IMR-90 (cell line): Measurements from ENCODE around the gene HPSE2. TPM values are rescaled to one million over a fixed set of nuclear protein-coding genes. Genes with fewer than 3 reads are reported as not detected.

ENCODE experiments used
- ATAC-seq: fragments of 200-7000 bp; cut with Tn5 transposase; 2 replicates; pipeline ENCODE4 v1.9.1; 2020; ENCODE audit warnings: low read depth, mild to moderate bottlenecking, moderate library complexity
- BruUV-seq: library from RNA; stranded (reverse); fragments of 400-500 nt; replicated peaks from 2 replicates; lab custom pipeline; 2021; lab: Mats Ljungman, UMichigan
- CTCF ChIA-PET: fragments of 300-600 bp; formaldehyde crosslinking; extraction: SDS; loops from one replicate; lab custom pipeline; 2021; ENCODE audit warnings: antibody characterized with exemption; lab: Yijun Ruan, JAX
- POLR2A ChIA-PET: fragments of 300-600 bp; sonication (Branson Sonifier 250); formaldehyde crosslinking; loops from one replicate; lab custom pipeline; 2022; ENCODE audit warnings: antibody characterized with exemption; ENCODE audit not compliant: unreplicated experiment; lab: Charles Lee
- DNase-seq: peaks from one replicate; pipeline ENCODE4 v3.0.0; 2013
- H2AFZ ChIP-seq: replicated peaks from 2 replicates; pipeline ENCODE3; 2013; ENCODE audit warnings: low read length, mild to moderate bottlenecking; ENCODE audit not compliant: poor library complexity
- H2AK5ac ChIP-seq: 2 replicates; pipeline ENCODE4 v1.6.1; 2013; ENCODE audit warnings: low read depth, low read length, inconsistent platforms
- H2AK9ac ChIP-seq: replicated peaks from 2 replicates; pipeline ENCODE3; 2013; ENCODE audit warnings: mild to moderate bottlenecking, low read depth, low read length, moderate library complexity; ENCODE audit not compliant: poor library complexity
- H2BK120ac ChIP-seq: 2 replicates; pipeline ENCODE4 v1.6.1; 2013; ENCODE audit warnings: low read depth, low read length, inconsistent platforms
- H2BK15ac ChIP-seq: 3 replicates; pipeline ENCODE4 v1.6.1; 2013; ENCODE audit warnings: low read depth, low read length, inconsistent platforms
- H2BK20ac ChIP-seq: 2 replicates; pipeline ENCODE4 v1.6.1; 2013; ENCODE audit warnings: low read depth, mild to moderate bottlenecking, inconsistent platforms, low read length, moderate library complexity
- H2BK5ac ChIP-seq: 2 replicates; pipeline ENCODE4 v1.6.1; 2013; ENCODE audit warnings: mild to moderate bottlenecking, low read depth, low read length, inconsistent platforms; ENCODE audit not compliant: poor library complexity, severe bottlenecking
- H3K14ac ChIP-seq: replicated peaks from 2 replicates; pipeline ENCODE4 v1.6.1; 2013; ENCODE audit warnings: low read depth, low read length, inconsistent platforms
- H3K18ac ChIP-seq: 2 replicates; pipeline ENCODE4 v1.6.1; 2013; ENCODE audit warnings: low read depth, low read length, control low read depth
- H3K23ac ChIP-seq: 2 replicates; pipeline ENCODE4 v1.6.1; 2013; ENCODE audit warnings: low read depth, low read length, inconsistent platforms
- H3K27ac ChIP-seq: 2 replicates; pipeline ENCODE4 v1.5.1; 2013; ENCODE audit warnings: mild to moderate bottlenecking, control low read depth, low read length; ENCODE audit not compliant: insufficient read depth
- H3K27me3 ChIP-seq: 2 replicates; pipeline ENCODE4 v1.6.1; 2013; ENCODE audit warnings: low read length; ENCODE audit not compliant: control insufficient read depth, insufficient read depth
- H3K36me3 ChIP-seq: 2 replicates; pipeline ENCODE4 v1.6.1; 2013; ENCODE audit warnings: low read length, mixed read lengths; ENCODE audit not compliant: control insufficient read depth, insufficient read depth
- H3K4ac ChIP-seq: 2 replicates; pipeline ENCODE4 v1.6.1; 2013; ENCODE audit warnings: low read depth, low read length, inconsistent platforms
- H3K4me1 ChIP-seq: 2 replicates; pipeline ENCODE4 v1.6.1; 2013; ENCODE audit warnings: low read length, mixed read lengths; ENCODE audit not compliant: control insufficient read depth, insufficient read depth
- H3K4me2 ChIP-seq: 2 replicates; pipeline ENCODE4 v1.6.1; 2013; ENCODE audit warnings: low read depth, mild to moderate bottlenecking, control low read depth, low read length, moderate library complexity
- H3K4me3 ChIP-seq: 2 replicates; pipeline ENCODE4 v1.5.1; 2013; ENCODE audit warnings: low read depth, mild to moderate bottlenecking, control low read depth, low read length, moderate library complexity; ENCODE audit not compliant: insufficient read depth
- H3K56ac ChIP-seq: 2 replicates; pipeline ENCODE4 v1.6.1; 2013; ENCODE audit warnings: low read length, inconsistent platforms; ENCODE audit not compliant: insufficient read depth; ENCODE audit errors: extremely low read depth
- H3K79me1 ChIP-seq, 2 experiments: 2 replicates each; pipeline ENCODE4 v1.6.1; 2013; ENCODE audit warnings: low read length in 2 of 2, inconsistent platforms in 1 of 2, low read depth in 1 of 2
- H3K9ac ChIP-seq: 2 replicates; pipeline ENCODE4 v1.6.1; 2013; ENCODE audit warnings: low read depth, low read length, control low read depth
- H3K9me1 ChIP-seq: 2 replicates; pipeline ENCODE4 v1.6.1; 2013; ENCODE audit warnings: low read length, inconsistent platforms; ENCODE audit not compliant: insufficient read depth
- H3K9me3 ChIP-seq: 2 replicates; pipeline ENCODE4 v1.6.1; 2013; ENCODE audit warnings: low read length; ENCODE audit not compliant: control insufficient read depth, insufficient read depth
- H4K20me1 ChIP-seq: 2 replicates; pipeline ENCODE4 v1.6.1; 2013; ENCODE audit warnings: low read length, inconsistent platforms; ENCODE audit not compliant: insufficient read depth
- H4K5ac ChIP-seq: 2 replicates; pipeline ENCODE4 v1.6.1; 2013; ENCODE audit warnings: mild to moderate bottlenecking, low read depth, low read length, control low read depth
- H4K8ac ChIP-seq, 2 experiments: 2 replicates each; pipeline ENCODE4 v1.6.1; 2013; ENCODE audit warnings: low read depth in 2 of 2, low read length in 2 of 2, control low read depth in 1 of 2, inconsistent platforms in 1 of 2
- H4K91ac ChIP-seq: 2 replicates; pipeline ENCODE4 v1.6.1; 2013; ENCODE audit warnings: low read depth, low read length, inconsistent platforms; ENCODE audit not compliant: insufficient read depth
- BHLHE40 ChIP-seq: fragments of 150-350 bp; IDR thresholded peaks from 2 replicates; pipeline ENCODE4 v1.6.1; 2016; ENCODE audit warnings: mild to moderate bottlenecking, low read depth, low read length
- CHD1 ChIP-seq: IDR thresholded peaks from 2 replicates; pipeline ENCODE4 v1.6.1; 2012; ENCODE audit warnings: low read depth, low read length, improper control_type of control experiment
- FOS ChIP-seq: fragments of 150-350 bp; IDR thresholded peaks from 2 replicates; pipeline ENCODE4 v1.6.1; 2016; ENCODE audit warnings: low read depth, low read length
- MAFK ChIP-seq: IDR thresholded peaks from 2 replicates; pipeline ENCODE4 v1.6.1; 2012; ENCODE audit warnings: low read depth, low read length, improper control_type of control experiment
- MXI1 ChIP-seq: IDR thresholded peaks from 2 replicates; pipeline ENCODE4 v1.6.1; 2012; ENCODE audit warnings: low read depth, mild to moderate bottlenecking, low read length, moderate library complexity, borderline replicate concordance
- RAD21 ChIP-seq: IDR thresholded peaks from 2 replicates; pipeline ENCODE4 v1.6.1; 2012; ENCODE audit warnings: low read length, improper control_type of control experiment
- RCOR1 ChIP-seq: IDR thresholded peaks from 2 replicates; pipeline ENCODE4 v1.6.1; 2012; ENCODE audit warnings: mild to moderate bottlenecking, low read length, improper control_type of control experiment; ENCODE audit not compliant: insufficient replicate concordance
- WGBS, 2 experiments: methylation state at CpG; one replicate each; pipeline versions ENCODE4 v1.1.5 to v1.1.7; 2013; ENCODE audit warnings: missing lambda C conversion rate in 2 of 2; ENCODE audit not compliant: insufficient read length in 1 of 2; ENCODE audit errors: extremely low coverage in 2 of 2; 5-methylcytosine and 5-hydroxymethylcytosine counted together
- dilution Hi-C: fragments of 300-500 bp; cut with HindIII; formaldehyde crosslinking; loops from one replicate; pipeline ENCODE4 v1.14.3; 2018; ENCODE audit warnings: low sequenced_read_pairs; ENCODE audit not compliant: unreplicated experiment
- in situ Hi-C: fragments of 300-500 bp; cut with MboI; formaldehyde crosslinking; loops from 3 replicates; pipeline ENCODE4 v1.14.3; 2019; ENCODE audit warnings: low sequenced_read_pairs, inconsistent platforms, mixed read lengths
- intact Hi-C: fragments of 100-400 bp; cut with micrococcal nuclease; formaldehyde crosslinking; loops from 2 replicates; pipeline ENCODE4 v1.10.0; 2022
- polyA plus RNA-seq, 3 experiments: library from polyadenylated mRNA; depleted of rRNA; stranded (reverse); fragments of >200 nt; gene quantifications; 2 replicates each; pipeline ENCODE4 v1.2.3, GENCODE V29; 2012; ENCODE audit warnings: low replicate concordance in 1 of 3
- total RNA-seq: library from RNA; depleted of rRNA; stranded (reverse); fragments of >200 nt; gene quantifications from 2 replicates; pipeline ENCODE4 v1.2.3, GENCODE V29; 2012

The HPSE2 gene
- total and polyA plus RNA-seq, 2 of the 4 experiments (the other 2 are of a cell fraction) = not detected

DNA sequence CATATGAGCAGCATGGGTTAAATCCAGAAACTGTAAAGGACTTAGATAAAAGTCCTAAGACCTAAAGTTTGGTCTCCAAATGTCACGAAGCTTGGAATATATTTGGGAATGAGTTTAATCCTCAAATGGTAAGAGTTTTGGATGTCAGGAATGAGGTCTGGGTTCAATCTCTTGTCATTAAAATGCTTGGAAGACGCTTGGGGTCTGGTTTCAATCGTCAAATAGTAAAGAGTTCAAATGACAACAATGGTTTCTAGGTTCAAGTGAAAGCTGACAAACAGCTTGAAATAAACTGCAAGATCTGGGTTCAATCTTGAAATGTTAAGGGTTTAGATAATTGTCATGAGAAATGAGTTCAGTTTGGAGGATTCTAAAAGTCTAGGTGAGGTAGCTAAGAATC lies 403.5 kb downstream of the HPSE2 start:
- dilution Hi-C loops = no loop called here

More for the DNA sequence above, 403.5 kb downstream of the HPSE2 start:
- Histone ChIP-seq H2BK15ac (no peak overlapping the region), H3K9me3 (no peaks in the 10 kb centered on the region), H2BK5ac (no peak overlapping the region), H3K27me3 (no peaks in the 10 kb centered on the region), H3K27ac (no peak overlapping the region), H3K14ac (no peak overlapping the region), H4K5ac (no peak overlapping the region), H3K9ac (no peak overlapping the region), H3K23ac (no peak overlapping the region), H2BK120ac (no peak overlapping the region), H2AFZ (no peak overlapping the region), H2BK20ac (no peak overlapping the region), H3K9me1 (no peaks in the 10 kb centered on the region), H4K8ac (no peak overlapping the region), H3K18ac (no peak overlapping the region), H3K4ac (no peak overlapping the region), H3K56ac (no peak overlapping the region), H3K36me3 (no peaks in the 10 kb centered on the region), H4K20me1 (no peaks in the 10 kb centered on the region), H3K4me1 (no peaks in the 10 kb centered on the region), H4K91ac (no peak overlapping the region), H2AK9ac (no peak overlapping the region), H3K79me1 (no peaks in the 10 kb centered on the region), H3K4me2 (no peak overlapping the region), H3K4me3 (no peak overlapping the region), H2AK5ac (no peak overlapping the region)
- no TSS peak for BruUV-seq
- WGBS, 2 experiments = 20% methylated on average over 2 of the region's 3 CpGs; no CpG with 5 or more reads in 1 of the 2 experiments
- CTCF ChIA-PET = interaction anchor here (0.7 kb wide), 1 partner anchor 17 kb away, joined by 3 read pairs; no protein-coding TSS in a partner anchor
- POLR2A ChIA-PET = no interaction called here
- DNase-seq = no peak
- in situ Hi-C loops = no loop called here
- no peak for ATAC-seq
- intact Hi-C loops = no loop called here
- TF ChIP-seq RAD21 = no peak
- no peak for TF ChIP-seq MXI1
- no peak for TF ChIP-seq FOS
- TF ChIP-seq RCOR1 = no peak
- no peak for TF ChIP-seq BHLHE40
- TF ChIP-seq MAFK = no peak
- TF ChIP-seq CHD1 = no peak
